GM18508 (cell line): Measurements from ENCODE around the gene JAM3.

Experiments used
- ATAC-seq: cut with Tn5 transposase; IDR thresholded peaks from one replicate; pipeline ENCODE4 v1.9.1; 2021; ENCODE audit warnings: moderate number of reproducible peaks; ENCODE audit not compliant: insufficient read depth, unreplicated experiment

The JAM3 gene

GRCh38 chr11:134068829-134069425 is at the start of gene JAM3:
Gene JAM3 (plus strand): TSS chr11:134069072. CDS start chr11:134069084, 12 bp downstream.
- ATAC-seq: no peak

- no peak for ATAC-seq
These were observed 49.4 kb upstream of the JAM3 start for GRCh38 chr11:134019500-134019899.

GRCh38 chr11:134020598-134020997 is 48.3 kb upstream of the JAM3 start:
- no peak for ATAC-seq

- ATAC-seq: no peak
These were observed 47.5 kb upstream of the JAM3 start for GRCh38 chr11:134021326-134021725.

- ATAC-seq: no peak
These were observed 46.1 kb upstream of the JAM3 start for GRCh38 chr11:134022748-134023147.

GRCh38 chr11:134024420-134025081 is 44.3 kb upstream of the JAM3 start:
- ATAC-seq: no peak

GRCh38 chr11:134025082-134025429 is 43.8 kb upstream of the JAM3 start:
- ATAC-seq: no peak

GRCh38 chr11:134026655-134027343 is 42.1 kb upstream of the JAM3 start:
- ATAC-seq: no peak

GRCh38 chr11:134027671-134028070 is 41.2 kb upstream of the JAM3 start:
- no peak for ATAC-seq

- no peak for ATAC-seq
These were observed 40.4 kb upstream of the JAM3 start for GRCh38 chr11:134028368-134028920.

GRCh38 chr11:134030853-134031252 is 38.0 kb upstream of the JAM3 start:
- ATAC-seq: no peak

- ATAC-seq: no peak
These were observed 36.8 kb upstream of the JAM3 start for GRCh38 chr11:134032043-134032442.

- ATAC-seq: no peak
These were observed 36.3 kb upstream of the JAM3 start for GRCh38 chr11:134032501-134033091.

- ATAC-seq: no peak
These were observed 35.6 kb upstream of the JAM3 start for GRCh38 chr11:134033276-134033675.

- no peak for ATAC-seq
These were observed 35.0 kb upstream of the JAM3 start for GRCh38 chr11:134033696-134034491.

GRCh38 chr11:134034496-134035381 is 34.1 kb upstream of the JAM3 start:
- no peak for ATAC-seq

- no peak for ATAC-seq
These were observed 32.3 kb upstream of the JAM3 start for GRCh38 chr11:134036492-134037045.

GRCh38 chr11:134037046-134037908 is 31.6 kb upstream of the JAM3 start:
- ATAC-seq: no peak
